Left ventricle myocardium inferior (tissue), 1 donor: ENCODE measurements around the gene ZNF30. TPM values are rescaled to one million over a fixed set of nuclear protein-coding genes. Genes with fewer than 3 reads are reported as not detected.
A peak's percentile ranks its signal among the peaks of the same experiment; 100 is the strongest.
"Not testable (repeated sequence)": the region's sequence is repeated elsewhere in the genome, so short reads cannot be mapped to it uniquely, and the experiment has no call there.

Experiments
- DNase-seq: peaks from one replicate; pipeline ENCODE4 v3.0.0-alpha.2; 2020
- H3K27ac ChIP-seq: fragments of 200-600 bp; replicated peaks from 2 replicates; pipeline ENCODE4 v1.8.0; 2021
- H3K27me3 ChIP-seq: fragments of 200-600 bp; 2 replicates; pipeline ENCODE4 v1.8.0; 2021; ENCODE audit warnings: low read depth
- H3K36me3 ChIP-seq: fragments of 200-600 bp; 2 replicates; pipeline ENCODE4 v1.8.0; 2021
- H3K4me1 ChIP-seq: fragments of 200-600 bp; 2 replicates; pipeline ENCODE4 v1.8.0; 2021
- H3K4me3 ChIP-seq: fragments of 200-600 bp; 2 replicates; pipeline ENCODE4 v1.8.0; 2021; ENCODE audit warnings: mild to moderate bottlenecking, moderate library complexity
- H3K9me3 ChIP-seq: fragments of 200-600 bp; replicated peaks from 2 replicates; pipeline ENCODE4 v1.8.0; 2021
- CTCF ChIP-seq: fragments of 200-600 bp; IDR thresholded peaks from 2 replicates; pipeline ENCODE4 v1.8.0; 2021; ENCODE audit warnings: antibody characterized with exemption, mild to moderate bottlenecking, borderline replicate concordance
- intact Hi-C: fragments of 100-400 bp; cut with micrococcal nuclease; formaldehyde crosslinking; loops from one replicate; pipeline ENCODE4 v1.11.0; 2022
- total RNA-seq: library from RNA; stranded (reverse); fragmentation: NEBNext Ultra II Directional; extraction: Animal tissue kit (Norgen Biotek cat#: 25700); gene quantifications from one replicate; pipeline ENCODE4 v1.2.1, GENCODE V29; 2021
- donor health status: DM: no; HTN: yes; CAD: no; lungs with severe emphysema.

The ZNF30 gene
- total RNA-seq, 1 donor from 2014 or later: 2.5 TPM

GRCh38 chr19:34900245-34900644 is 26.5 kb upstream of the ZNF30 start:
- intact Hi-C loops: no loop called here
- H3K4me1 ChIP-seq: peaks cover 7% of the 10 kb centered on the region

GRCh38 chr19:34904664-34905527 is 21.8 kb upstream of the ZNF30 start:
- no peak for DNase-seq
- Histone ChIP-seq H3K36me3 (no peaks in the 10 kb centered on the region), H3K4me3 (peak overlapping the region; percentile 42), H3K9me3 (peaks cover 5% of the 10 kb centered on the region), H3K4me1 (peaks cover 9% of the 10 kb centered on the region), H3K27me3 (peaks cover 91% of the 10 kb centered on the region), H3K27ac (no peak overlapping the region)
- no peak for TF ChIP-seq CTCF
- intact Hi-C loops: no loop called here

More at GRCh38 chr19:34900245-34900644, 26.5 kb upstream of the ZNF30 start:
- Histone ChIP-seq H3K4me3 (no peak overlapping the region), H3K27me3 (peaks cover 52% of the 10 kb centered on the region), H3K9me3 (peaks cover 15% of the 10 kb centered on the region), H3K27ac (no peak overlapping the region), H3K36me3 (no peaks in the 10 kb centered on the region)
- TF ChIP-seq CTCF: no peak
- DNase-seq: no peak

DNA sequence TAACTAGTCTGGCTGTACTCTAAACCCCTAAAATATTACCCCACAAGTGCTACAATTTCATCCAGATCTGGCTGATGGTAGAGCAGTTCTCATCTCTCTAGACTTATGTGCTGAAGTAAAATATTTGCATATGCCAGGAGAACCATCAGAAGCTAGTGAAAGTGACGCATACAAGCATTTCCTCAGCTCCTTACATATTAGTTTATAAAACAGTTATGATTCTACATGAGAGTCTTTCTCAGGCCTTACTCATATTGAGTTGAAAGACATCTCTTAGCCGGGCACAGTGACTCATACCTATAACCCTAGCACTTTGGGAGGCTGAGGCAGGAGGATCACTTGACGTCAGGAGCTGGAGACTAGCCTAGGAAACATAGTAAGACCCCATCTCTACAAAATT is 15.9 kb upstream of the ZNF30 start:
- intact Hi-C loops: no loop called here
- Histone ChIP-seq H3K27ac (no peak overlapping the region), H3K4me3 (no peak overlapping the region), H3K4me1 (no peaks in the 10 kb centered on the region), H3K9me3 (peaks cover 11% of the 10 kb centered on the region), H3K27me3 (peaks cover 37% of the 10 kb centered on the region), H3K36me3 (no peaks in the 10 kb centered on the region)
- DNase-seq: no peak
- no peak for TF ChIP-seq CTCF

GRCh38 chr19:34917144-34917543 is 9.6 kb upstream of the ZNF30 start:
- intact Hi-C loops, DNase-seq, H3K4me3 ChIP-seq, H3K27ac ChIP-seq, H3K36me3 ChIP-seq, H3K4me1 ChIP-seq, H3K27me3 ChIP-seq: not testable (repeated sequence)
- H3K9me3 ChIP-seq: peaks cover 38% of the 10 kb centered on the region

GRCh38 chr19:34918190-34918589 is 8.5 kb upstream of the ZNF30 start:
- H3K27ac ChIP-seq: no peak overlapping the region
- no peak overlapping the region for H3K4me3 ChIP-seq
- H3K27me3 ChIP-seq: no peaks in the 10 kb centered on the region
- H3K36me3 ChIP-seq: no peaks in the 10 kb centered on the region
- intact Hi-C loops: no loop called here
- DNase-seq: no peak
- no peak for TF ChIP-seq CTCF
- no peaks in the 10 kb centered on the region for H3K4me1 ChIP-seq
- peaks cover 34% of the 10 kb centered on the region for H3K9me3 ChIP-seq

DNA sequence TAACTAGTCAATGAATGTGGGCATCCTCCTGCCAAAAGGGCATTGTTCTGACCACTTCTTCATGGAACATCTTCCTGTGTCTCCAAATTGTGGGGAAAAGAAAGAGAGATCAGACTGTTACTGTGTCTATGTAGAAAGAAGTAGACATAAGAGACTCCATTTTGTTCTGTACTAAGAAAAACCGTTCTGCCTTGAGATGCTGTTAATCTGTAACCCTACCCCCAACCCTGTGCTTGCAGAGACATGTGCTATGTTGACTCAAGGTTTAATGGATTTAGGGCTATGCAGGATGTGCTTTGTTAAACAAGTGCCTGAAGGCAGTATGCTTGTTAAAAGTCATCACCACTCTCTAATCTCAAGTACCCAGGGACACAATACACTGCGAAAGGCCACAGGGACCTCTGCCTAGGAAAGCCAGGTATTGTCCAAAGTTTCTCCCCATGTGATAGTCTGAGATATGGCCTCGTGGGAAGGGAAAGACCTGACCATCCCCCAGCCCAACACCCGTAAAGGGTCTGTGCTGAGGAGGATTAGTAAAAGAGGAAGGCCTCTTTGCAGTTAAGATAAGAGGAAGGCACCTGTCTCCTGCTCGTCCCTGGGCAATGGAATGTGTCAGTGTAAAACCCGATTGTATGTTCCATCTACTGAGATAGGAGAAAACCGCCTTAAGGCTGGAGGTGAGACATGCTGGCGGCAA is 6.5 kb upstream of the ZNF30 start:
- H3K27me3 ChIP-seq, H3K27ac ChIP-seq, DNase-seq, H3K4me1 ChIP-seq, H3K36me3 ChIP-seq, H3K4me3 ChIP-seq, intact Hi-C loops: not testable (repeated sequence)
- peaks cover 32% of the 10 kb centered on the region for H3K9me3 ChIP-seq
